Measurements from ENCODE around the gene AHDC1.
"Not testable (repeated sequence)": the region's sequence is repeated elsewhere in the genome, so short reads cannot be mapped to it uniquely, and the experiment has no call there.

AHDC1 gene

GRCh38 chr1:27548136-27548853 is 55.6 kb downstream of the AHDC1 start:
- no peak for DNase-seq (ENCODE audit: low read depth, low spot score)
- no peak overlapping the region for H3K4me3 ChIP-seq (ENCODE audit: low read length)

- H3K4me3 ChIP-seq (ENCODE audit: low read length), result no peak overlapping the region
- no peak for DNase-seq (ENCODE audit: low read depth, low spot score)
Observed at GRCh38 chr1:27547220-27548116, 56.5 kb downstream of the AHDC1 start.

- H3K4me3 ChIP-seq (ENCODE audit: low read length), result no peak overlapping the region
- DNase-seq (ENCODE audit: low read depth, low spot score), result no peak
Observed at GRCh38 chr1:27545876-27546275, 58.1 kb downstream of the AHDC1 start.

- H3K4me3 ChIP-seq (ENCODE audit: low read length), result no peak overlapping the region
Observed at GRCh38 chr1:27545271-27545670, 58.7 kb downstream of the AHDC1 start.

GRCh38 chr1:27544834-27545233 is 59.1 kb downstream of the AHDC1 start:
- DNase-seq (ENCODE audit: low read depth, low spot score), result no peak
- H3K4me3 ChIP-seq (ENCODE audit: low read length), result no peak overlapping the region

More at GRCh38 chr1:27545271-27545670, 58.7 kb downstream of the AHDC1 start:
- no peak for DNase-seq (ENCODE audit: low read depth, low spot score)

GRCh38 chr1:27543284-27543683 is 60.7 kb downstream of the AHDC1 start:
- no peak for DNase-seq (ENCODE audit: low read depth, low spot score)
- H3K4me3 ChIP-seq (ENCODE audit: low read length), result no peak overlapping the region

GRCh38 chr1:27542463-27543273 is 61.3 kb downstream of the AHDC1 start:
- no peak overlapping the region for H3K4me3 ChIP-seq (ENCODE audit: low read length)
- no peak for DNase-seq (ENCODE audit: low read depth, low spot score)

- DNase-seq (ENCODE audit: low read depth, low spot score), result no peak
- no peak overlapping the region for H3K4me3 ChIP-seq (ENCODE audit: low read length)
Observed at GRCh38 chr1:27539901-27540861, 63.8 kb downstream of the AHDC1 start.

- no peak overlapping the region for H3K4me3 ChIP-seq (ENCODE audit: low read length)
- DNase-seq (ENCODE audit: low read depth, low spot score), result no peak
Observed at GRCh38 chr1:27538793-27539192, 65.2 kb downstream of the AHDC1 start.

GRCh38 chr1:27538305-27538676 is 65.7 kb downstream of the AHDC1 start:
- not testable (repeated sequence) for DNase-seq (ENCODE audit: low read depth, low spot score); H3K4me3 ChIP-seq (ENCODE audit: low read length)

GRCh38 chr1:27536767-27537166 is 67.2 kb downstream of the AHDC1 start:
- H3K4me3 ChIP-seq (ENCODE audit: low read length), result no peak overlapping the region
- no peak for DNase-seq (ENCODE audit: low read depth, low spot score)

- H3K4me3 ChIP-seq (ENCODE audit: low read length), result no peak overlapping the region
- DNase-seq (ENCODE audit: low read depth, low spot score), result no peak
Observed at GRCh38 chr1:27536010-27536757, 67.8 kb downstream of the AHDC1 start.

GRCh38 chr1:27535386-27535785 is 68.6 kb downstream of the AHDC1 start:
- no peak overlapping the region for H3K4me3 ChIP-seq (ENCODE audit: low read length)
- no peak for DNase-seq (ENCODE audit: low read depth, low spot score)

GRCh38 chr1:27531959-27532685 is 71.8 kb downstream of the AHDC1 start:
- H3K4me3 ChIP-seq (ENCODE audit: low read length), result no peak overlapping the region

GRCh38 chr1:27530192-27530591 is 73.8 kb downstream of the AHDC1 start:
- no peak for DNase-seq (ENCODE audit: low read depth, low spot score)
- H3K4me3 ChIP-seq (ENCODE audit: low read length), result no peak overlapping the region

More at GRCh38 chr1:27531959-27532685, 71.8 kb downstream of the AHDC1 start:
- DNase-seq (ENCODE audit: low read depth, low spot score), result no peak

GRCh38 chr1:27529704-27530018 is 74.3 kb downstream of the AHDC1 start:
- no peak overlapping the region for H3K4me3 ChIP-seq (ENCODE audit: low read length)
- no peak for DNase-seq (ENCODE audit: low read depth, low spot score)
